OCI-LY3 (cell line): ENCODE results near the gene TNS1.

Source experiments
- CTCF ChIP-seq: fragments of 200-600, 300-600 bp; sonication (generic); IDR thresholded peaks from 2 replicates; pipeline ENCODE4 v1.5.1; 2014; ENCODE audit warnings: antibody characterized with exemption, low read length, low read depth
- EZH2phosphoT487 ChIP-seq: fragments of 200-600 bp; shearing (Covaris generic); IDR thresholded peaks from 2 replicates; pipeline ENCODE4 v1.6.1; 2018; ENCODE audit warnings: antibody characterized with exemption, mixed run types, low read depth

DNA sequence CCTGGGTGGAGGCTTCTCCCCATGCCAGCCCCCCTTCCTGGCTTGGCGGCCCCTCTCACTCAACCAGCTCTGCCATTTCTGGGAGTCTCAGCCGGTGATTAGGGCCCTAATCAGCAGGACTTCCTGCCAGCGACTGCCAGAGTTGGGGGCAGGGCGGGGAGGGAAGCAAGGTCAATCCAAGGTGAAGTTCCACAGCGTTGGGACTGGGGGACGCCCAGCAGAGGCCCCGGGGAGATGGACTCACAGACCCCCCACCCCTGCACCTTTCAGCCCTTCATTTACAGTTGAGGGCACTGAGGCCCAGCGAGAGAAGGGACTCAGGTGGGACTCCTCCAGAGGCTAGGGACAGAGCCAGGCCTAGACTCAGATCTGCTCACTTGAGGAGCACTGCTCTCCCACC lies 65.3 kb downstream of the TNS1 start:
- no peak for TF ChIP-seq CTCF
- TF ChIP-seq EZH2phosphoT487 = no peak
